ENCODE measurements around the gene CLVS2.

CLVS2 gene, protein sequence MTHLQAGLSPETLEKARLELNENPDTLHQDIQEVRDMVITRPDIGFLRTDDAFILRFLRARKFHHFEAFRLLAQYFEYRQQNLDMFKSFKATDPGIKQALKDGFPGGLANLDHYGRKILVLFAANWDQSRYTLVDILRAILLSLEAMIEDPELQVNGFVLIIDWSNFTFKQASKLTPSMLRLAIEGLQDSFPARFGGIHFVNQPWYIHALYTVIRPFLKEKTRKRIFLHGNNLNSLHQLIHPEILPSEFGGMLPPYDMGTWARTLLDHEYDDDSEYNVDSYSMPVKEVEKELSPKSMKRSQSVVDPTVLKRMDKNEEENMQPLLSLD

DNA sequence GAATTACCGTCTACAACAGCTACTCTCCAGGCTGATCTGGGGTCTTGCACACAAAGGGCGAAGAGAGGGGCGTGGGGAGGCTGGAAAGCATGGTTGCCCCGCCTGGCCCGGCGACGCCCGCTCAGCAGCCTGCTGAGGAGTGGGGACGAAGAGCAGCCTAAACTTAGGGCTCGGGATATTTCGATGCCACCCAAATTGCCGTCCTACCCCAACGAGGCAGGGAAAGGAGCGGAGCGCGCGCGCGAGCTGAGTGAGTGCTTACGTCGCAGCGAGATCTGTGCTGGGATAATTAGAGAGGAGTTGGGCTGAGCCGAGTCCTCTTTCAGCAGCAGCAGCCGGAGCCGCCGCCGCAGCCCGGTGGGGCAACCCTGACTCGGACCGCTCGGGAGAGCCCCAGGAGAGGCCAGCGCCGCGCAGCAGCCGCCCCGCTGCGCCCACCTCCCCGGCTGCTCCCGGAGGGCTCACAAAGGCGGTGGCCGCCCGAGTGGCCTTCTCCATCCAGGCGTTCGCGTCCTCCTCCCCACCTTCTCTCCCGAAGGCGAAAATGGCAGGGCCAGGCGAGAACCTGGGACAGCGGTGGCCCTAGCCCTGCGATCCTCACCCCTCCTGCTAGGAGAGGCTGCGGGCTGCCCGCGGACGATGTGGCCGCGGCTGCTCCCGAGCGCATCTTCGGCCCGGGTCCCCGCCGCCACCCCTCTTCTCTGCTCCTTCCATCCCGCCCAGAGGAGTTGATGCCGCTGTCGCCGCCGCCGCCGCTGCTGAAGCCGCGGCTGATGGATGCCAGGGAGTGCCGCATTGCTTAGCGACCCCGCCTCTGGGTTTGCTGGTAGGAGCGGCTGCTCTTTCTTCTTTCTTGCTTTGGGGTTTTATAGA lies at the start of gene CLVS2:
Gene CLVS2 (plus strand): TSS at position 315 of the 873 bp plus-strand sequence. CDS start 1,543 bp downstream, outside the sequence.
- Histone ChIP-seq H3K36me3 (ENCODE audit: insufficient read depth) (no peaks in the 10 kb centered on the region), H4K20me1 (ENCODE audit: insufficient read depth) (no peaks in the 10 kb centered on the region), H3K9ac (no peak within 1 kb of the TSS), H3K27me3 (ENCODE audit: insufficient read depth, low read depth) (no peaks in the 10 kb centered on the region), H3K4me1 (ENCODE audit: low read depth, poor library complexity, severe bottlenecking) (no peaks in the 10 kb centered on the region), H2AFZ (ENCODE audit: low read depth) (no peak within 1 kb of the TSS), H3K27ac (no peak within 1 kb of the TSS), H3K4me2 (no peak within 1 kb of the TSS), H3K79me2 (ENCODE audit: insufficient read depth, low read depth) (no peaks in the 10 kb centered on the region), H3K4me3 (IDR thresholded peaks at IDR 0.05; ENCODE audit: insufficient read depth, low read depth, low read length) (no peak within 1 kb of the TSS)
- TF ChIP-seq, protein P1, sequence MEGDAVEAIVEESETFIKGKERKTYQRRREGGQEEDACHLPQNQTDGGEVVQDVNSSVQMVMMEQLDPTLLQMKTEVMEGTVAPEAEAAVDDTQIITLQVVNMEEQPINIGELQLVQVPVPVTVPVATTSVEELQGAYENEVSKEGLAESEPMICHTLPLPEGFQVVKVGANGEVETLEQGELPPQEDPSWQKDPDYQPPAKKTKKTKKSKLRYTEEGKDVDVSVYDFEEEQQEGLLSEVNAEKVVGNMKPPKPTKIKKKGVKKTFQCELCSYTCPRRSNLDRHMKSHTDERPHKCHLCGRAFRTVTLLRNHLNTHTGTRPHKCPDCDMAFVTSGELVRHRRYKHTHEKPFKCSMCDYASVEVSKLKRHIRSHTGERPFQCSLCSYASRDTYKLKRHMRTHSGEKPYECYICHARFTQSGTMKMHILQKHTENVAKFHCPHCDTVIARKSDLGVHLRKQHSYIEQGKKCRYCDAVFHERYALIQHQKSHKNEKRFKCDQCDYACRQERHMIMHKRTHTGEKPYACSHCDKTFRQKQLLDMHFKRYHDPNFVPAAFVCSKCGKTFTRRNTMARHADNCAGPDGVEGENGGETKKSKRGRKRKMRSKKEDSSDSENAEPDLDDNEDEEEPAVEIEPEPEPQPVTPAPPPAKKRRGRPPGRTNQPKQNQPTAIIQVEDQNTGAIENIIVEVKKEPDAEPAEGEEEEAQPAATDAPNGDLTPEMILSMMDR (conservative IDR thresholded peaks at IDR 0.05; ENCODE audit: low read depth, low read length): no peak

DNA sequence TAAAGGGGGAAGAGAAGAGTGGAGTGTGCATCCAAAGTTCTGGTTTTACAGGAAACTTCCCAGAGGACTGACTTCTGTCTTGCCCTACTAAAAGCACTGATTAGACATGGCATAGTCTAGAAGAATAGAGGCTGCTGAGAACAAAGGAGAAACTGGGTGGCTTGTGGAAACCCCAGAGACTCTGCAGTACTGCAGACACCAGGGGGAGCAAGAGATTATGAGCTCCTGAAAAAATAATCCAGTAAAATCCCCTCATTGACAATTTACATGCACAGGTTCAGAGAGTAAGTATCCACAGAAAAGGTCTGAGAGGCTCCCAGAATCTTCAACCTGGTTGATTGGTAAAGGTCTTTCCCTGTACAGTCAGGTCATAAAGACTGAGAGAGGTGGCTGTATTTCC lies 48.7 kb upstream of the CLVS2 start:
- Histone ChIP-seq H3K9ac (no peak overlapping the region), H4K20me1 (ENCODE audit: insufficient read depth) (no peaks in the 10 kb centered on the region), H3K27me3 (ENCODE audit: insufficient read depth, low read depth) (no peaks in the 10 kb centered on the region), H3K4me3 (IDR thresholded peaks at IDR 0.05; ENCODE audit: insufficient read depth, low read depth, low read length) (no peak overlapping the region), H2AFZ (ENCODE audit: low read depth) (no peak overlapping the region), H3K27ac (no peak overlapping the region), H3K36me3 (ENCODE audit: insufficient read depth) (no peaks in the 10 kb centered on the region), H3K79me2 (ENCODE audit: insufficient read depth, low read depth) (no peaks in the 10 kb centered on the region), H3K4me2 (no peak overlapping the region), H3K4me1 (ENCODE audit: low read depth, poor library complexity, severe bottlenecking) (no peaks in the 10 kb centered on the region)
- TF ChIP-seq, protein P1 (conservative IDR thresholded peaks at IDR 0.05; ENCODE audit: low read depth, low read length): no peak

DNA sequence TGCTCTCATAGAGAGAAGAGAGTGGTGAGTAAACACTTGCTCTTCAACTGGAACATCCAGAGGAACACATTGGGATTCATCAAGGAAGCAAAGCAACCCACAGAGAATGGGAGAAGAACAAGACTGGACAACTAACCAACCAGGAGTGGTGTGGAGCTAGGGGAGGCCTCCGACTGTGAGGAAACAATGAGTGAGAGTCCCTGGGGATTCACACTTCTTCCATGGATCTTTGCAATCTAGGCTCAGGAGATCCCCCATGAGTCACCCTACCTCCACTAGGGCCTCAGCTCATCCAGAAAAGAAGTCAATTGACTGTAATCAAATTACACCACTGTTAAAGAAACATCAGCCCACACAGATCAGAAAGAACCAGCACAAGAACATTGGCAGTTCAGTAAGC lies 42.3 kb upstream of the CLVS2 start:
- H3K9ac ChIP-seq: no peak overlapping the region
- TF ChIP-seq, protein P1 (conservative IDR thresholded peaks at IDR 0.05; ENCODE audit: low read depth, low read length): no peak
- H2AFZ ChIP-seq (ENCODE audit: low read depth): no peak overlapping the region

DNA sequence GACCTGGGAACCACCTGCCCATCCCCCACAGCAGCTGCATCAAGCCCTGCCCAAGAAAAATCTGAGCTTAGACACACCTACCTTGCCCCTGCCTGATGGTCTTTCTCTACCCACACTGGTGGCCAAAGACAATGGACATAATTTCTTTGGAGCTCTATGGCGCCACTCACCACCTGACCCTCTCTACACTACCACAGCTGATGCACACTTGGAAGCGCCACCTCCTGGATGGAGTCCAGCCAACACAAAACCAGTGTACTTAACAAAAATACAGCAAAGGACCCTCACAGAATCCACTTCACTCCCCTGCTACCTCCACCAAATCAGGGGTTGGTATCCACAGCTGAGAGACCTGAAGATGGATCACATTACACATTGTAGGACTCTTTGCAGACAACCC lies 39.7 kb upstream of the CLVS2 start:
- Histone ChIP-seq H3K27me3 (ENCODE audit: insufficient read depth, low read depth) (no peaks in the 10 kb centered on the region), H2AFZ (ENCODE audit: low read depth) (no peak overlapping the region), H3K27ac (no peak overlapping the region), H3K4me1 (ENCODE audit: low read depth, poor library complexity, severe bottlenecking) (no peaks in the 10 kb centered on the region), H3K4me3 (IDR thresholded peaks at IDR 0.05; ENCODE audit: insufficient read depth, low read depth, low read length) (no peak overlapping the region), H3K36me3 (ENCODE audit: insufficient read depth) (no peaks in the 10 kb centered on the region), H3K9ac (no peak overlapping the region), H3K79me2 (ENCODE audit: insufficient read depth, low read depth) (no peaks in the 10 kb centered on the region), H3K4me2 (no peak overlapping the region), H4K20me1 (ENCODE audit: insufficient read depth) (no peaks in the 10 kb centered on the region)
- TF ChIP-seq, protein P1 (conservative IDR thresholded peaks at IDR 0.05; ENCODE audit: low read depth, low read length): no peak

More for the DNA sequence above, 42.3 kb upstream of the CLVS2 start:
- Histone ChIP-seq H3K4me1 (ENCODE audit: low read depth, poor library complexity, severe bottlenecking) (no peaks in the 10 kb centered on the region), H3K36me3 (ENCODE audit: insufficient read depth) (no peaks in the 10 kb centered on the region), H3K4me3 (IDR thresholded peaks at IDR 0.05; ENCODE audit: insufficient read depth, low read depth, low read length) (no peak overlapping the region), H4K20me1 (ENCODE audit: insufficient read depth) (no peaks in the 10 kb centered on the region), H3K27me3 (ENCODE audit: insufficient read depth, low read depth) (no peaks in the 10 kb centered on the region), H3K4me2 (no peak overlapping the region), H3K27ac (no peak overlapping the region), H3K79me2 (ENCODE audit: insufficient read depth, low read depth) (no peaks in the 10 kb centered on the region)
